ENCODE measurements around the gene SLC39A11.
A peak's percentile ranks its signal among the peaks of the same experiment; 100 is the strongest.

Gene SLC39A11

DNA sequence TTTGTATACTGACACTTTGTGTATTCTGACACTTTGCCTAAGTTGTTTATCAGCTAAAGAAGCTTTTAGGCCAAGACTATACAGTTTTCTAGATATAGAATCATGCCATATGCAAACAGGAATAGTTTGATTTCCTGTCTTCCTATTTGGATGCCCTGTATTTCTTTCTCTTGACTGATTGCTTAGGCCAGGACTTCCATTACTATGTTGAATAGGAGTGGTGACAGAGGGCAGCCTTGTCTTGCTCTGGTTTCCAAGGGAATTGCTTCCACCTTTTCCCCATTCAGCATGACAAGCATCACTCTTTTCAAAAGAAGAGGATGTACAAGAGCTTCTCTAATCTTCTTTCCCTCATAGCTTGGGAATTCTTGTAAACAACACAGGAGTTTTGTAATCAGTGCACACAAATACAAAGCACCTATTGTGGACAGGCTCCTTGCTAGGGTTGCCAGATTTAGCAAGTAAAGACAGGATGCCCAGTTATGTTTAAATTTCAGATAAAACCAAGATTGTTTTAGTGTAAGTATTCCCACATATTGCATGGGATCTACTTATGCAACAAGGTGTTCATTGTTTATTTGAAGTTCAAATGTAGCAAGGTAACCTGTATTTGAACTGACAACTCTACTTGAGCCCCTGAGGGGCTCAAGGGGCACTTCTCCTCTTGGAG is 233.5 kb downstream of the SLC39A11 start:
- in situ Hi-C loops (cut with HindIII; ENCODE audit: low pct_unique_long_range_greater_than_20kb, low sequenced_read_pairs) = no loop called here
- no peak for TF ChIP-seq JUND (IDR thresholded peaks at IDR 0.05; ENCODE audit: low read depth)

DNA sequence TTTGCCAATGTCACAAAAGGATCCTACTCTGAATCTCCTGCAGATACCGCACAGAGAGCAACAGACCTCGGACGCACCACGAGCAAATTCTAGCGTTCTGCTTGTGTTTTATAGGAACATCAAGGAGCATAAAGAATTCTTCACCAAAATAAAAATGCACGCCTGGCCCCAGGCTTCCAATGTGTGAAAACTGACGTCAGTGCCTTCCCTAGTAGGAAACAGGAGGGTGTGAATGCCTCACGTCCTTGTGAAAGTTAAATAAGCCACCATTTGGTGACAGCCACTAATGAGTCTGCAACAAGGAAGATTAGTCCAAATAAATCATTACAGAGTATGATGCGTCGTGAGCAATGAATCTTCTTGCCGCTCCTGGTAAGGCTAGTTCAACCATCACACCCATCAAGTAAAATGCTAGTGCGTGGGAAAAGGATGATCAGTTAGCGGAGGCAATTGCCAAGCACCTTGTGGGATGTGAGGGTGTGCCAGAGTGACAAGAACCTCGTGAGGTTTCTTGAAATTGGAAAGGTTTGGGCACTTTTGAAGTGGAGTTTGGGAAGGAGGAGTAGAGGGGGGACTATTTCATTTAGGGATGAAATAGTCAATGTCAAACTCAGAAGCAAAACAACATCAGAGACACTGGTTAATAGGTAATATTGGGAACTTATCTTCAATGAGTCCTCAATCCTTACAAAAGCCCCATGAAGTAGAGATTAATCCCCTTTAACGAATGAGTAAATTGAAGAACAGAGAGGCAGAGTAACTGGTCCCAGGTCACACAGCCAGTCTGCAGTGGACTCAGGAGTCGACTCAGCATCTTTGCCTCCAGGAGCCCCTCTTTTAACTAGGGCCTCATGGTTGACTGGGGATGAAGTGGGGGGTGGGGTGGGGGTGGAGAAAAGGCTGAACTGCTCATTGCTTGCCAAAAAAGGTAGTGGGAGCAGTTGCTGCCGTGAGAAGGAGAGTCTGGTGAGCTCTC is 238.8 kb downstream of the SLC39A11 start:
- no peak for DNase-seq (ENCODE audit: low read depth in 1 of 2, low spot score in 1 of 2)
- TF ChIP-seq JUND (IDR thresholded peaks at IDR 0.05; ENCODE audit: low read depth) = no peak
- in situ Hi-C loops (cut with HindIII; ENCODE audit: low pct_unique_long_range_greater_than_20kb, low sequenced_read_pairs) = no loop called here

More for the DNA sequence above, 233.5 kb downstream of the SLC39A11 start:
- no peak for DNase-seq (ENCODE audit: low read depth in 1 of 2, low spot score in 1 of 2)

DNA sequence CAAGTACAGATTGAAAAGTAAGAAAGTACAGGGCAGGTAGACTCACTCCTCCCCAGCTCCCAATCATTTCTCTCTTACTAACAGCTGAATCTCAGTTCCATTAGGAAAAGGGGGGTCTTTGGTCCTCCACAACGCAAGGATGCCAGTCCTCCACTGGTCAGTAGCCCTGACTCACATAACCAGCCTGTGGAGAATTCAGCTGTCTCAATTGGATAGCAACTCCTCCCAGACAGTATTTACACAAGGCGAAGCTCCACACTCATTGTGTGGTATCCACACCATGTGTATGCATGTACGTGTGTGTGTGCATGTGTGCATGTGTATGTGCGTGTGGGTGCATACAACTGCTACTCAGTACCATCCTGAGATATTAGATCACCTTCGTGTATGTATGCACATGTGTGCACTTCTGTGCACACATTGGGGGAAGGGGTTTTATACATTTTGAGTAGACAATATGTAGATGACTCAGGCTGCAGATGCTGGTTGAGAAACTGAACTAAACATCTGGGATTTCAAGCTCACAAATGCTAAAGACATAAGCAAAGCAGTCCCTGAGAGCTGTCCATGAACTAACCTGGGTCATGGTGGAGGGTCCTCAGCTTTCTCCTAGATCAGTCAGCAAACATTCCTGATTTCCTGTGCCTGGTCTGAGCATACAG is 240.1 kb downstream of the SLC39A11 start:
- in situ Hi-C loops (cut with HindIII; ENCODE audit: low pct_unique_long_range_greater_than_20kb, low sequenced_read_pairs) = no loop called here
- no peak for DNase-seq (ENCODE audit: low read depth in 1 of 2, low spot score in 1 of 2)
- no peak for TF ChIP-seq JUND (IDR thresholded peaks at IDR 0.05; ENCODE audit: low read depth)

DNA sequence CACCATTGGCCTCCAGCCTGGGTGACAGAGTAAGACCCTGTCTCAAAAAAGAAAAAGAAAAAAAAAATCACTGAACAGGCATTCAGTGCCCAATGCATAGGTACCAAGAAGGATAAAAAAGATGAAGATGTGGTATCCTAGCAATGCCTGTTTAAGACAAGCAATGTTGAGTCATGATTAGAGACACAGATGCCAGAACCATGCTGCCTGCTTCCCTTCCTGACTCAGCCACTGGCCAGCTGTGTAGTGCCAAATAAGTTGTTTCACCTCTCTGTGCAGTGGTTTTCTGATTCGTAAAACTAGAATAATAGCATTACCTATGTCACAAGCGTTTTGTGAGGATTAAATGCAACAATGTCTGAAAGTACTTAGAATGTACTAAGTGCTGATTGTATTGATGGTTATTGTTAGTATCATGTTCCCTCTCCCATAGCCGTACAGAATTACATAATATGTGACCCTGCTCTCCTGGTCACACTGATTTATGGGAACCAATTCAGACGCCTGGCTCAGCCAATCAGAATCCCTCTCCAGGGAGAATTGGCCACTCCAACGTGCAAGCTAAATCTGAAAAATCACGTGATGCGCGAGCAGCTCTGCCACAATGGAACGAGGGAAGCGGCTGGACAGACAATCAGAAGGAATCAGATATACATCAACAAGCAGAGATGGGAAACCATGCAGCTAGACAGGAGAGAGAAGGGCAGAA is 241.9 kb downstream of the SLC39A11 start:
- in situ Hi-C loops (cut with HindIII; ENCODE audit: low pct_unique_long_range_greater_than_20kb, low sequenced_read_pairs) = no loop called here
- TF ChIP-seq JUND (IDR thresholded peaks at IDR 0.05; ENCODE audit: low read depth) = no peak
- no peak for DNase-seq (ENCODE audit: low read depth in 1 of 2, low spot score in 1 of 2)

DNA sequence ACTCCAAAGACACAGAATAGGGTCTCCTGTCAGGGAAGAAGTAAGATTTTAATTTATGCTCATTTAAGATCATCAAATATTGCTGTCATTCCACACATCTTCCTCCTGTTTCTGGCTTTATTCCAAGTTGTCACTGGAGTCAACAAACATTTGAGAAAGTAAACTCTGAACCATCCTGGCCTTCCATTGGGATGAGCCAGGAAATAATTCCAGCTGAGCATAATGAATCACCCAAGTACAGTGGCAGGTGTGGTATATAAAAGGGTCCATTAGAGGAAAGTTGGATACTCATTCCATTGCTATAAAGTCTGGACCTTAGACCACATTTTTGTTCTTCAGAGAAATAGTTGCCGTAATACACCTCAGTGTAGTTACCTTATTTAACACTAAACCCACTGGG is 246.1 kb downstream of the SLC39A11 start:
- peak in 1 of 2 experiments; percentile 28 for DNase-seq (ENCODE audit: low read depth in 1 of 2, low spot score in 1 of 2)
- TF ChIP-seq JUND (IDR thresholded peaks at IDR 0.05; ENCODE audit: low read depth) = no peak
- in situ Hi-C loops (cut with HindIII; ENCODE audit: low pct_unique_long_range_greater_than_20kb, low sequenced_read_pairs) = no loop called here

DNA sequence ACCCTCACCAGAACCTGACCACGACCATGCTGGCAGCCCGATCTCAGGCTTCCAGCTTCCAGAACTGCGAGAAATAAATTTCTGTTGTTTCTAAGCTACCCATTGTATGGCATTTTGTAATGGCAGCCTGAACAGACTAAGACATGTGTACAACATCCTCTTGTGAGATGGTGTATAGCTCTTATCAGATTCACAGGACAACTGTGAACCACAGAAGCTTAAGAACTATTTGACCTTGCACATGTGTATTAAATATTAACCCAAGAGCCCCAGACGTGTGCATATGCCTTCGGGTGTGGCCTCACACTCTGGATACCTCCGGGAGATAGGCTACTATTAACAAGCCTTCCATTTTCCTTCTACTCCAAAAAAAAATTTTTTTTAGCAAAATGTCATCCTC is 248.9 kb downstream of the SLC39A11 start:
- DNase-seq (ENCODE audit: low read depth in 1 of 2, low spot score in 1 of 2) = no peak
- TF ChIP-seq JUND (IDR thresholded peaks at IDR 0.05; ENCODE audit: low read depth) = no peak
- in situ Hi-C loops (cut with HindIII; ENCODE audit: low pct_unique_long_range_greater_than_20kb, low sequenced_read_pairs) = no loop called here

DNA sequence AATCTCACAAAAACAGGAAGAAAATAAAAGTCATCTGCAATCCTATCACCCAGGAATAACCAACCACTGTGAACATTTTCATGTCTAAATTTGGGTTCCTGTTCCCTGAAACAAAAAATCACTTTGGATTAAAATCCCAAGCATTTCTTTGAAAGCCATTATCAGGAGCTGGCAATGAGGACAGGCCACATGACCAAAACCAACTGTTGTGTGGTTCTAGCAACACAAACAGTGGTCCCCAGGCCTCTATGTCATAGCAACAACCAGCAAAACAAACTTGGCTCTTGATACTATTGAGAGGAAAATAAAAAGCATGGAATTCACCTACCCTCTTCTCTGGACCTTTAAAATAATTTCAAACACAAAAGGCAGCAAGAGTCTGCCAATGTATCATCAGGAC is 252.5 kb downstream of the SLC39A11 start:
- no peak for DNase-seq (ENCODE audit: low read depth in 1 of 2, low spot score in 1 of 2)
- in situ Hi-C loops (cut with HindIII; ENCODE audit: low pct_unique_long_range_greater_than_20kb, low sequenced_read_pairs) = no loop called here
- no peak for TF ChIP-seq JUND (IDR thresholded peaks at IDR 0.05; ENCODE audit: low read depth)

DNA sequence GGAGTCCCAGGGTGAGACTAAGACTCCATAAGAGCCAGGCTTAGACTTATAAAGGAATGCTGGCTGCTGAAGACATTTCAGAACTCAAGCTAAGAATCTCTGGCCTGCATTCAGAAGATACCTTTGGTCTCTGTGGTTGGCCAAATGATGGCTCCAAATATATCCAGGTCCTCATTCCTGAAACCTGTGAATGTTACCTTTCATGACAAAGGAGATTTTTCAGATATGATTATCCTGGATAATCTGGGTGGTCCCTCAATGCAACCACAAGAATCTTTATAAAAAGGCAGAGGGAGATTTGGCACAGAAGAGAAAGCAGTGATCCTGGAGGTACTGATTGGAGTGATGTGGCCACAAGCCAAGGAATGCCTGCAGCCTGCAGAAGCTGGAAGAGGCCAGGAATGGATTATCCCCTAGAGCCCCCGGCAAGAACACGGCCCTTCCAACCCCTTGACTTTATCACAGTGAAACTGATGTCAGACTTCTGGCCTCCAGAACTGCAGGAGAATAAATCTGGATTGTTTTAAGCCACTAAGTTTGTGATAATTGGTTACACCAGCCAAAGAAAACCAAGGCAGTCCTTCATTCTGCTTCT is 253.3 kb downstream of the SLC39A11 start:
- DNase-seq (ENCODE audit: low read depth in 1 of 2, low spot score in 1 of 2) = no peak
- in situ Hi-C loops (cut with HindIII; ENCODE audit: low pct_unique_long_range_greater_than_20kb, low sequenced_read_pairs) = no loop called here
- no peak for TF ChIP-seq JUND (IDR thresholded peaks at IDR 0.05; ENCODE audit: low read depth)

DNA sequence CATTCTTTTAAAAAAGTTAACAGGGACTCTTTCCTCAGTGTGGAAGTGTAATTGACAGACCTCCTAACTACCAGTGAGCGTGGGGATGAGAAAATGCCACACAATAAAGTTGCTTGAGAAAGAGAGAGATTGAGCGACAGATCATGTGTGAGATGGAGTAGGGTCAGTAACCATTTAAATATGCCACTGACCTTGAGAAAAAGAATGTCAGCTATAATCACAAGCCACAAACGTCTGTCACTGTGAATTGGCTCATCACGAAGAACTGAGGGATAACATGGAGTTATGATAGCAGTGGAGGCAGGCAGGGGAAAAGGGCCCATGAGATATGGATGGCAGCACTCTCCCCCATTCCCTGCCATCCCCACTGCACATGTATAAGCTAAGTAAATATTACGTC is 253.9 kb downstream of the SLC39A11 start:
- TF ChIP-seq JUND (IDR thresholded peaks at IDR 0.05; ENCODE audit: low read depth) = no peak
- in situ Hi-C loops (cut with HindIII; ENCODE audit: low pct_unique_long_range_greater_than_20kb, low sequenced_read_pairs) = no loop called here
- no peak for DNase-seq (ENCODE audit: low read depth in 1 of 2, low spot score in 1 of 2)

DNA sequence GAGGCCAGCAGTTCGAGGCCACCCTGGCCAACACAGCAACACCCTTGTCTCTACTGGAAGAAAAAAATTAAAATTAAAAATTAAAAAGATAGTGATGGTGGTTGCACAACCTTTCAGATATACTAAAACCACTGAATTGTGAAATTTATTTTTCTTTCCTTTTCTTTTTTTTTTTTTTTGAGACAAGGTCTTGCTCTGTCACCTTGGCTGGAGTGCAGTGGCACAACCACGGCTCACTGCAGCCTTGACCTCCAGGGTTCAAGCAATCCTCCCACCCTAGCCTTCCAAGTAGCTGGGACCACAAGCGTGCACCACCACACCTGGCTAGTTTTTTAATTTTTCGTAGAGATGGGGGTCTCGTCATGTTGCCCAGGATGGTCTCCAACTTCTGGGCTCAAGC is 254.4 kb downstream of the SLC39A11 start:
- in situ Hi-C loops (cut with HindIII; ENCODE audit: low pct_unique_long_range_greater_than_20kb, low sequenced_read_pairs) = no loop called here
- no peak for DNase-seq (ENCODE audit: low read depth in 1 of 2, low spot score in 1 of 2)
- TF ChIP-seq JUND (IDR thresholded peaks at IDR 0.05; ENCODE audit: low read depth) = no peak

DNA sequence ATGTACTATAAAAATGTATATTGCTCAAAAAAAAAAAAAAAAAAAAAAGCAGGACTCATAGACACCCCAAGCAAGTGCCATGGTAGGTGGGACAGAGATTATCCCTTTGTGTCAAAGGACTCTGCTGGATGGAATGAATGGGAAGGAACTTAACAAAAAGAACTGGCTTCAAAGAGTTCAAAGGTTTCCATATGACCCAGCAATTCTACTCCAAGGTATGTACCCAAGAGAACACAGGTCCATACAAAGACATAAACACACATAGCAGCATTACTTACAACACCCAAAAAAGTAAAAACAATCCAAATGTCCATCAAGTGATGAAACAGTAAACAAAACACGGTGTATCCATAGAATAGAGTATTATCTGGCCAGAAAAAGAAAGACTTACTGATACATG is 255.2 kb downstream of the SLC39A11 start:
- in situ Hi-C loops (cut with HindIII; ENCODE audit: low pct_unique_long_range_greater_than_20kb, low sequenced_read_pairs) = no loop called here

More for the DNA sequence above, 255.2 kb downstream of the SLC39A11 start:
- DNase-seq (ENCODE audit: low read depth in 1 of 2, low spot score in 1 of 2) = no peak
- TF ChIP-seq JUND (IDR thresholded peaks at IDR 0.05; ENCODE audit: low read depth) = no peak

All from T47D (cell line).